CD4-positive, alpha-beta T cell treated with Interferon gamma for 1 hour (primary cell): ENCODE results near the gene OSCP1.

Experiments
- DNase-seq: peaks from one replicate; pipeline ENCODE4 v3.0.0-alpha.2; 2020

OSCP1 gene

DNA sequence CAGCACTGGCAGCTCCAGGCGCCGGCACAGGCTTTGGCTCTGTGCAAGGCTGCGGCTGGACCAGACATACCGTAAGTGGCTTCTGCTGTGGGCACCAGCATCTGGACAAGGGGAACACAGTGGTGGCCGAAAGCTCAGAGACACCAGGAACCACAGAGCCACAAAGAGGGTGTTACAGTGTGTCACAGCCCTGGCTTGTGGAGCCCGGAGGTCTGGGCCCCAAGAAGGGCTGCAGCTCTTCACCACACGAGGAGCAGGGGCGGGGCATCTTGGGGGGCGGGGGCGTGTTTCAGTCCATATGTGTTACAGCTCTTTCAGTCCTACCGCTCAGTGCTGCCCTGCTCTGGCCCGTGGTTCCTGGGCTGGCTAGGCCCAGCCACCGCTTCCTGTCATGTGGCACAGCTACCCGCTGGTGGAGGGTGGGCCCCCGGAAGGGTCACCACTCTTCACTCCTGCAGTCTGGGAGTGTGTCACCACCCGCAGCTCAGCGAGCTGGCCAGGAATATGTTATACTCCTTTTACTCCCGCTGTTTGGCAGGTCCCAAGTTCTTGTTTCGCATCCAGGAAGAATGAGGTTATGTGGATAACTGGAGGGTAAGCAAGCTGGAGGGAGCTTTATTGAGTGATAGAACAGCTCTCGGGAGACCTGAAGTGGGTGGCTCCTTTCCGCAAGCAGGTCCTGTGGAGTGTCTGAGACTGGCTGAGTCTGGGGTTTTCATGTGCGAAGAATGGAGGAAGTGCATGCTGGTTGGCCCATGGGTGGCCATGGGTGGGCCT lies 49.2 kb downstream of the OSCP1 start:
- peak; percentile 79 for DNase-seq

DNA sequence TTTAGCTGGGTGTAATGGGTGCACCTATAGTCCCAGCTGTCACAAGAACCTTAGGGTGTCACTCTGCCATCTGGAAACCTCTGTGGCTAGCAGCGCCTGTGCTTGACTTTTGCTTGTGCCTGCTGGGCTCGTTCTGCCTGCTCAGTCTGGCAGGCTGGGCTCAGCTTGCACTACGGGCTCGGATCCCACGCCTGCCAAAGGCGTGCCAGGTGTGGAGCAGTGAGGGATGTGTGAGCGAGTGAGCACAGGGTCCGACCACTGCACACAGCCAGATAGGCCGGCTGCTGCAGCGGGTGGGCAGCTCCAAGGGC lies 49.8 kb downstream of the OSCP1 start:
- no peak for DNase-seq

DNA sequence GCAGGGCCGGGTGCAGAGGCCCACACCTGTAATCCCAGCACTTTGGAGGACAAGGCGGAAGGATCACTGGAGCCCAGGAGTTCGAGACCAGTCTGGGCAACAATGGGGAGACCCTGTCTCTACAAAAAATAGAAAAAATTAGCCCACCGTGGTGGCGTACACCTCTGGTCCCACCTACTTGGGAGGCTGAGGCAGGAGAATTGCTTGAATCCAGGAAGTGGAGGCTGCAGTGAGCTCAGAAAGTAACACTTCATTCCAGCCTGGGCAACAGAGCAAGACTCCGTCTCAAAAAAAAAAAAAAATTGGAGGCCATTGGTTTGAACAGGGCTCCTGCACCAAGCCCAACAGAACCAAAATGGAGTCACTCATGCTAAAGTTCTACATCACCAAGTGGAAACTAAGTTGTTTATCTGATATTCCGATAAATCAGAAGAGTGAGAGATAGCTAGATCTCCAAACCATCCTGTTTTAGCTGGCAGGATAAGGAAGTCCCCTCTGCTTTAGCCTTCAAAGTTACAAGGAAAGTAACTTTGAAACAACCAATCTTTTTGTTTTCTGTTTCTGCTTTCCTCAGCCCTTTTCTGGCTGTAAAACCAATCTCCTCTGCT lies 51.8 kb downstream of the OSCP1 start:
- no peak for DNase-seq

DNA sequence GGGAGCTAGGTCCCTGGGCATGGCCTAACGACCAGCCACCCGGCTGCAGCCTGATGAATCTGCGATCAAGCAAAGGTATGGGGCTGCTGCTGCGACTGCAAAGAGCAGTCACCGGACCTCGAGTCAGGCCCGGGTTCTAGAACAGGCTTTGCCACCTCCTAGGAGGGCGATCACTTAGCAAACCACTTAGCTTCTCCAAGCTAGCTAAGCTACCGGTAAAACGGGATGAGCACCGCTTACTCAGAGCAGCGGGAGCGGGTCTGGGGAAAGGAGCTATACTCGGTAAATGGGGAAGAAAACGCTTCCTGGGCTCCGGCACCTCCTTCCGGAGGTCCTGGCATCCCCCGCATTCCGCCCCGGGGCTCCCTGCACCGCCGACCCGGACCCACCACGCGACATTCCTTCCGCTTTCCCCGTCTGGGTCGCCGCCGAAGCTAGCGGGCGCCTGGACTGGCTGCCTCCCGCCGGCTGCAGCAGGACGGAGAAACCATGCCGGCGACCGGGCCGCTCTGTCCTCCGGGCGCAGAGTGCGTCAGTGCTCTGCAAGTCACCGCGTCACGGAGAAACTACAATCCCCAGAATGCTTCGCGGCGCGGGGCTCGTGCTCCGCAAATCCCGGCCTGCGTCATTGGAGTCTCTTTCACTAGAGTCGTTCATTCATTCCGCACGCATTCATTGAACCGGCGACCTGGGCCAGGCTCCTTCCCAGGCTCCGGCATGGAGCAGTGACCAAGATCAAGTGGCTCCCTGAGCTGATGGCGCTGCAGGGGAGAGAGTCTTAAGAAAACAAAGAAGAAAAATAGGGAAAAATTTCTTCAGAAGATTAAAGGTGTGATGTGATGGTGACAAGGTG lies 52.6 kb downstream of the OSCP1 start, which contains the start of gene LSM10:
Gene LSM10, minus strand, starts transcription at position 531 of the 853 bp plus-strand sequence. CDS start 3,779 bp downstream, outside the sequence.
- DNase-seq = peak; percentile 90

DNA sequence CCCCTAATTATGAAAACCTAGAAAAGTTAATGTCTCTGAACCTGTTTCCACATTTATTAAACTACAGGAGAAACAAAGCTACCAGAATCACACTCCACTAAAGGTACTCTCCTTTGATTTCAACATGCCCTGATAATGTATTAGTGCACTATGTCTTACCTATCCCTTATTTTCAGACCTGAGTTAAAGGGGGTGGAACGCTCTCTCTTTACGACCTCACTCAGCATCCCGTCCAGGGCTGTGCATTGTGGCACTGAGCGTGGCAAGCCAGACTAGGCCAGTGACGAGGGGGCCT lies 53.2 kb downstream of the OSCP1 start:
- DNase-seq = peak; percentile 18

DNA sequence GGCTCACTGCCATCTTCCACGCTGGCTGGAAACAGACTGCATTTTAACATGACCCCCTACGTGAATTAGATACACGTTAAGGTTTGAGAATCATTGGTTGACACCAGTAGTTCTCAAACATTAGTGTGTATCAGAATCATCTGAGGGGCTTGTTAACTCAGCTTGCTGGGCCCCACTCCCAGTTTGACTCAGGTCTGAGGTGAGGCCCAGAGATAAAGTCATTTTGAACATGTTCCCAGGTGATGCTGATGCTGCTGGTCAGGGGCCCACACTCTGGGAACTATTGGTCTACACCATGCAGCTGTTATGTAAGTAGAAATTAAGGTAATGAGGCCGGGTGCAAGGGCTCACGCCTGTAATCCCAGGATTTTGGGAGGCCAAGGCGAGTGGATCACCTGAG lies 53.9 kb downstream of the OSCP1 start:
- no peak for DNase-seq

DNA sequence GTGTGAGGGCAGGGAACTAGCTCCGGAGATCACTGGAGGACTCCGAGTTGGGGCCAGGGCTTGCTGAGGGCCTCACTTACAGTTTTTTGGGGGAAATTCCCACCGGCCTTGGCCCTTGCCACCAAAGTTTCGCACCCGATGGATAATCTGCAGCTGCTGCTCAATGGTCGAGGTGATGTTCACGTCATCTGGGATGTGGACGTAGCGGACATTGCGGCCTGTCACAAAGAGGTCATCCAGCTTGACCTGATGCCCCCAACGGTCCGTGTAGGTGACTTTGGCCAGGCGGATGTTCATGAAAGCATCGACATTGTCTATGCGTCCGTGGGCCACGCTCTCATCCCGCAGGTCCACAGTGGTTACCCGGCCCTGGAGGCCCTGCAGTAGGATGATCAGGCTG lies 56.6 kb downstream of the OSCP1 start:
- no peak for DNase-seq

DNA sequence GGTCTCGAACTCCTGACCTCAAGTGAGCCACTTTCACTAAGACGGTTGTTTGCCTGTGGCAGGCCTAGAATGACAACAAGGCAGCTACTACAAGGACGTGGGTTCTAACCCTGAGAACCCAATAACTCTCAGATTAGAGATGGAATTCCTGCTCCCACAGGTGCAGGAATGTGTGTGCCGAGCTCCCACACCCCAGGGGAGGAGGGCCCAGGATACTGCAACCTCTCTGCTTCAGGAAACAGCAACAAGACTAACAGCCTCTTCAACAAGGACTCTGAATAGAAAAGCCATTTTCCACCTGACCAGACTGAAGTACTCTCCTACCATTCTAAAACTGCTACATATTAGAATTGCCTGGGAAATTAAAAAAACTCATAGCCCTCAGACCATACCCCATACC lies 57.4 kb downstream of the OSCP1 start:
- DNase-seq = no peak

DNA sequence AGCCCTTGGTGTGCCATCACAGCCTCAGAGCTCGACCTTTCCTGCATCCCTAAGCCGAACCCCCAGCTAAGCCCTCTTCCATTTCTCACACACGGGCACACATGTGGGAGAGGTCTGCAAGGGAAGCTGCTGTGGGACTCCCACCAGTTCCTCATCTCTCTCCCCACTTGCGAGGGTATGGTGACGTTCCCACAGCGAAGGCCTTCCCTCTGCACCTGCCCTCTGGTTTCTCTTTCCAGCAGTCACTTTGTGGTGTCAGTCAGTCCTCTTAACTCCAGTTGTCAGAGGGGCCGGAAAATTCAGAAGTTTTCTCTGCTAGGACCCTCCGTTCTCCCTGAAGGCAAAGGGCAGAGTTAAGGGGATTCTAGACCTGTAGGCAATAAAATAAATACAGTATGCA lies 59.0 kb downstream of the OSCP1 start:
- no peak for DNase-seq

DNA sequence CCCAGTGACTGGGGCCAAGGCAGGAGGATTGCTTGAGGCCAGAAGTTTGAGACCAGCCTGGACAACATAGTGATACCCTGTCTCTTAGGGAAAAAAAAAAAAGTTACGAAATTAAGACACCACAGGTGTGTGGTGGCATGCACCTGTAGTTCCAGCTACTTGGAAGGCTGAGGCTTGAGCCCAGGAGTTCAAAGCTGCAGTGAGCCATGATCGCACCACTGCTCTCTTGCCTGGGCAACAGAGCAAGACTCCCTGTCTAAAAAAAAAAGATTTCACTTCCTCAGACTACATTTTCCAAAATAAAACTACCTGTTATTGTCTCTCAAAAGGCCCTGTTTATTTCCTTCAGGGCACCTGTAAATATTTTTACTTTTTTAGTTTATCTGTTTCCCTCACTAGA lies 59.8 kb downstream of the OSCP1 start:
- no peak for DNase-seq

DNA sequence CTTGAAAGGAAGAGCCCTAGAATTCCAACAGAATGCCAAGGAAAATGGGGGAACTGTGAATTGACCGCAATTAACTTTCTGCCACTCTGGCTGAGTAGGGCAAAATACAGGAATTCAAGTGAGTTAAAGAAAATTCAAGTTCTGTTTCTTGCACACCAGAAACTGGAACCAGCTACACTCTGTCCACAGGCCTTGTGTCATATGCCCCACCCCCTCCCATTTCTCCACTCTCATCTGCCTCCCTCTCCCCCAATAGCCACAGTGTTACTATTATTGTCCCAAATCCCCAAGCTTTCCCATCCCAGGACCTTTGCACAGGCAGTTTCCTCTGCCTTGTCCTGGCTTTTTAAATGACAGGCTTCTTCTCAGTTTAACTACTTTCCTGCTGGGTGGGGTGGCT lies 60.3 kb downstream of the OSCP1 start:
- DNase-seq = peak; percentile 25

DNA sequence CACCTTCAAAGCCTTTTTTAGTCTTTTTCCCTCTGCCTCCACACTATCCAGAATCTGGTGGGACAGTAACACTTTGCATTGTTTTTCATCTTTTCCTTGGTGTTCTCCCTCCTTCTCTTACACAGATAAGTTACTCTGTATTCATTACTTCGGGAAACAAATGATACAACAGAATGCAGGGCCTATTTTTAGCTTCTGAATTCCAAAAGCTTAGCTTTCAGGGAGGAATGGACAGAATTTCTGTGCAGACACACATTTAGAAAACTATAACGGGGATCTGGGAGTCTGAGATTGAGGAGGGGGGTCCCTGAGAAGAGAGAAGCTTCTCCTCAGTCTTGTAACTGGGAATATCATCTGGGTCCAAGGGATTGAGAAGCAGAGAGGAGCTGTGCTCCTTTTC lies 61.0 kb downstream of the OSCP1 start:
- no peak for DNase-seq

DNA sequence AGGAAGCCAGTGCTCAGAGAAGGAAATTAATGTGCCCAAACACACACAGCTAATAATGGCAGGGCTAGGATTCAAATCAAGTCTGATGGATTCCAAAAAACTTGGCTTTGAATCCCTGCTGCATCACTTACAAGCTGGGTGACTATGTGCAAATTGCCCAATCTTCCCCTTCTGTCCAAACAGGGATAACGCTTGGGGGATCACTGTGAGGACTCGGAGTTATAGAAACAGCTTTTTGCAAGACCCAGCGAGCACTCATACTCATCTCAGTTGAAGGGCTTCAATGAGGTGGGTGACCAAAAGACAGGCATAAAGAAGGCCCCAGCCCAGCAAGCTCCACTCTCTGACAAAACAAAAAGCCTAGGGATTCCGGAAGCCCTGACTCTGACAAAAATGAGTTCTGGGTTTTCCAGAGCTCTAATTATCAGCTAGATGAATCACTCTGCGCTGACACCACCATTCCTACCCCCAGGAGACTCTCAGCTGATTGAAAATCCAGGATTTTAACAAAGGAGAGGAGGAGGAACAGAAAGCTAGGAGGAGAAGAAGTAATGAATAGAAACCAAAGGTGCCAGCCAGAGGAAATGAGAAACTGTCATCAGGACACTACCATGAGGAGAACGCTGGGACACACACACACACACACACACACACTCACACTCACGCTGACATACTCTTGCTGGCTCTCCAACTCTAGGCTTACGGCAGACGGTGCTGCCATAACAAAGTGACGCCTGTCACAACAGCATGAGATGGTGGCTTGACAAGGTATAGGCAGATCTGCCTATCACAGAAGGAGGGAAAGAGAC lies 62.9 kb downstream of the OSCP1 start:
- peak; percentile 33 for DNase-seq

DNA sequence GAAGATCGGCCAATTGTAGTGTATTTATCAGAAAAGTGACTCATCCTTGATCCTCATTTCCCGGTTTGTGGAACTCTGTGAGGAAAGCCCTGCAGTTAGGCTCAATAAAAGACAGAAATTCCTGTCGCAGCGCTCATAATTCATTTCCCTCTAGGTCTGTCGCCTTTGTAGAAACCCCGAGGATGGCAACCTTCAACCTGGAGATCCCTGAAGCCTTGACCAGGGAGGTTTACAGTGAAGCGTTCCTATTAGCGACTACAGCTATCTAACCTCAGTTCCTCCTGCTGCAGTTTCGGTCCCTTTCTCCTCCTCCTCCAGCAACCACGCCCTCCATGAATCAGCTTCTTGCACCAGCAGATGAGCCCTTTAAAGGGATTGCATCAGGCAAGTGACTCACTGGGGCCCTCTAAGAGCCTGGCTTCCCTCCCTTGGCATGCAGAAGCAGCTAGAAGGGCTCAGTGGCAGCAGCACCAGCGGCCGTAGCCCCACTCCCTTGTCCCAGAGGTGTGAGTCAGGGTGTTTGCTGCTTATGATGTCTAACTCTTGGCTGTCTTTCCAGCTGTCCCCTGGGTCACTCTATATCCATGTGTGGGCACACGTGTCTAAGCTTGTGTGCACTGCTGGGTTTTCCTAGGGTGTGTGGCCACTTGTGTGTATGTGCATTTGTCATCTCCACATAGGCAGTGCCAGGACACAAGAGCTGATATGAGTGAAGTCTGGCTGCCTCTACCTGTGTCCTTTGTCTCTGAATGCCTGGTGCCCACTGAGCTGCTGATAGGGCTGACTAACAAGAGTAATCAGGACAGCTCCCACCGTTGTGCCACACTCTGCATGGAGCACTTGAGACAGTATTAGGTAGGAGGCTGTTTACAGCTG lies 63.7 kb downstream of the OSCP1 start:
- peak; percentile 92 for DNase-seq

DNA sequence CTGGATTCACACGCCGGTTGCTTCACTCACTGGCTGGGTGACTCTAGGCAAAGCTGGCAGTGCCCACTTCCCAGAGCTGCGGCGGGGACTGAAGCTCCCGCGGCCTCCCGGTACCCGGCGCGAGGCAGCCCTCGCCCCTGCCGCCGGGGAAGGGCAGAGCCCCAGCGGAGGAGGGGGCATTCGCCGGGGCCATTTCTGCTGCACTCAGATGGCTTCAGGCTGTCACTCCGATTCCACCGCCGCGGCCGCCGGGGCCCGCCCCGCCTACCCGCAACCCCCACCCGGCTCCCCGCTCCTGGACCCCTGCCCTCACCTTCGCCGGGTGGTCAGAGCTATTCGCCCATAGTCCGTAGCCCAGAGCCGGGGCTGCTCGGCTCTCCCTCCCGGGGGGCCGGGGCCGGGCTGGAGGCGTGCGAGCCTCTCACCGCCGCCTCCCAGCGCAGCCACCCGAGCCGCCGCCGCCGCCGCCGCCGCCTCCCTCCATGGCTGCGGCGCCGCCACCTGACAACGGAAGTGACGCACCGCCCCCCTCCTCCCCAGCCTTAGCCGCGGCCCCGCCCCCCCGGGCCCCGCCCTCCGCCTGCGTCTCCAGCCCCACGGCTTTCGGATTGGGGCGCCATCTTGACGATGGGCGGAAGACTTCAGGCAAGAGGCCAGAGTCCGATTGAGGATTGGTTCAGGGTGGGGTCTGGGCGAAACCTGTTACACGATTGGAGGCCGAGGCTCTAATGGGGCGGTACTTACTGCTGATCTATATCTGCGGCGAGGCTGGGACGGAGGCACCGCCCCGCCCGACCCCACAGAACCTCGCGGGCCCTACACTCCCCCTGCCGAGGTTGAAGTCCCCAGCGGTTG lies 64.6 kb downstream of the OSCP1 start, which contains the start of gene STK40:
Gene STK40, minus strand, starts transcription at position 515 of the 855 bp plus-strand sequence. CDS start 24,592 bp downstream, outside the sequence.
- peak; percentile 99 for DNase-seq

DNA sequence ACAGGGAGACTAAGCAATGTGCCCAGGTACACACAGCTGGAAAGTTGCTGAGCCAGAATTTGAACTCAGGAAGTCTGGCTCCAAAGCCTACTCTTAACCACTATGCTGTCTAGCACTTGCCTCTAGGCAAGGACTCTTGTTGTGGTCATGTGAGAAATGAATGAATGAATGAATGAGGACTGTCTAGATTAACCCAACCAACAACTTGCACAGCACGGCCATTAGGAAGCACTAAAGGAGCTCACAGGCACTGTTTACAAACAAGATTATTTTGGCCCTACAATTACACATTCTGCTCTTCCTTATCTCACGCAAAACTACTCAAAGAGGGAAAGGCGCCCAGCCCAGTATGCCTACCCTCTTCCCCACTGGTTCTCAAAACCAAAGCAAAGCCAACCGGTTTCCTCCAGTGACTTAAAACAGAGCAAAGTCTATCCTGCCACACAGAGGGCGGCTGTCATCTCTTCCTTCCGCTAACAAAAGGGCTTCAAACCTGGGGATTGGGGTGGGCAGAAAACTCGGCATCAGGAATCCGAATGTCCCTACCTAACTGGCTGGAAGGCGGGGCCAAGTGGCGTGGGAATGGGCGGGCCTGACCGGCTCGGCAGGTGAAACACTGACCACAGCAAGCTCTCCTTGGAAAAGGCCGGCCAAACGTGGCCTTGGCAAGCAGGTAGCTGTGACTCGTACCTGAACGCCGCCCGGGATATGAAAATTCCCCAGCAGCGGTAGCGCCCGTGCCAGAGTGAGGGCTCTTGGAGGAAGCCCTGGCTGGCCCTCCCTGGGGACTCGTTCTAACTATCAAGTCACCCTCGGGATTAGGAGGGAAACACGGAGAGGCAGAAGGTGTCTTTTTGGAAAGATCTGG lies 65.5 kb downstream of the OSCP1 start:
- DNase-seq = peak; percentile 32

DNA sequence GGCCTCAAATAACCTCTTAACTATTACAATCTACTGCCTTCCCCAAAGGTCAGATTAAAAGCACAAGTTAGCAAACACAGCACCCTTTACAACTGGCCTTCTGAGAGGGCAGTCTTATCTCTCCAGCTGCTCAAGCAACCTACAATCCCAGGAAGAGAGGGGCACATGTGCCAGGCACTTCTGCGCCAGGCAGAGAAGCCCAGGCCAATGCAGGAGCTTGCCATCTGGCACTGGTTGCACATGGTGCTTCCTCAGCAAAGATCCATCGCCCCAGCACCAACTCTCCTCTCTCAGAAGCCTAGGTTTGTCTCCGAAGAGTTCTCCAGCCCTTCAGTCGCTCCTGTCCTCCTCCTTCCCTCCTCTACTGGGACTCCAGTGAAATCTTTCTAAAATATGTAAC lies 67.0 kb downstream of the OSCP1 start:
- no peak for DNase-seq

DNA sequence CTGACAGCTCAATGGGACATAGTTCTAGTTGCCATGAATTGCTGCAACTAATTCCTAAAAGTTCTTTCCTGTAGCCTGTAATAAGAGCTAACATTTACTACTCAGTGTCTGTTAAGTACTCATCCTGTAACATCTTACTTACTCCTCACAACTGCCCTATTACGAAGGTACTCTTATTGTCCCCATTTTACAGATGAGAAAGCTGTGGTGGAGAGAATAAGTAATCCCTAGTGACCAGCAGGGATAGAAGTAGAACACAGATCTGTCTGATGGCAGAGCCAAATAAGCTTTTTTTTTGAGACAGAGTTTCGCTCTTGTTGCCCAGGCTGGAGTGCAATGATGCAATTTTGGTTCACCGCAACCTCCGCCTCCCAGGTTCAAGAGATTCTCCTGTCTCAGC lies 67.6 kb downstream of the OSCP1 start:
- no peak for DNase-seq

DNA sequence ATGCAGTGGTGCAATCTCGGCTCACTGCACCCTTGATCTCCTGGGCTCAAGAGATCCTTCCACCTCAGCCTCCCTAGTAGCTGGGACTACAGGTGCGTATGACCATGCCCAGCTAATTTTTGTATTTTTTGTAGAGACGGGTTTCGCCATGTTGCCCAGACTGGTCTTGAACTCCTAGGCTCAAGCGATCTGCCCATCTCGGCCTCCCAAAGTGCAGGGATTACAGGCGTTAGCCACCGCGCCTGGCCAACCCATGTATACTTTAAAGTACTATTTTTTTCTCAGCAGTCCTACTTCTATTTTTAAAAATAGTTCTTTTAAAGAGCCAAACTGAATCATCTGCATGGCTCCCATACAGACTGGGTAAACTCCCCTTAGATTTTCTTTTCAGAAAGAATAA lies 68.0 kb downstream of the OSCP1 start:
- DNase-seq = no peak

DNA sequence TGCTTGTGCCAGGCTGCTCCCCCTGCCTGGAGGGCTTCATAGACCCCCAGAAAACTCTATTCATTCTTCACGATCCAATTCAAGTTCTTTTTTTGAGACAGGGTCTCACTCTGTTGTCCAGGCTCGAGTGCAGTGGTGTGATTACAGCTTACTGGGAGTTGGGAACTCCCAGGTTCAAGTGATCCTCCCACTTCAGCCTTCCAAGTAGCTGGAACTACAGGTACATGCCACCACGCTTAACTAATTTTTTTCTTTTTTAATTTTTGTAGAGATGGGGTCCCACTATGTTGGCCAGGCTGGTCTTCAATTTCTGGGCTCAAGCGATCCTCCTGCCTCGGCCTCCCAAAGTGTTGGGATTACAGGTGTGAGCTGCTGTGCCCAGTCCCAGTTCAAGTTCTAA lies 68.8 kb downstream of the OSCP1 start:
- no peak for DNase-seq
